HL-60/S4 treated with phorbol 12-myristate 13-acetate at 8.2 ng/mL for 4 days and 3 days (cell line): Measurements from ENCODE around the gene COL5A2.

ENCODE experiments used
- in situ Hi-C: fragments of 300-500 bp; cut with MboI; formaldehyde crosslinking; loops from 2 replicates; pipeline ENCODE4 v1.15.0; 2022; ENCODE audit warnings: low sequenced_read_pairs

The COL5A2 gene

GRCh38 chr2:189008555-189009262, 170.9 kb downstream of the COL5A2 start:
- in situ Hi-C loops: no loop called here

- in situ Hi-C loops: no loop called here
Measured at GRCh38 chr2:189002079-189002478, 177.5 kb downstream of the COL5A2 start.

GRCh38 chr2:189000221-189000620, 179.3 kb downstream of the COL5A2 start:
- in situ Hi-C loops: no loop called here

GRCh38 chr2:188997263-188997662, 182.3 kb downstream of the COL5A2 start:
- in situ Hi-C loops: no loop called here

GRCh38 chr2:188993247-188993646, 186.3 kb downstream of the COL5A2 start:
- in situ Hi-C loops: no loop called here

- in situ Hi-C loops: no loop called here
Measured at GRCh38 chr2:188986839-188987238, 192.7 kb downstream of the COL5A2 start.

- in situ Hi-C loops: no loop called here
Measured at GRCh38 chr2:188984680-188985079, 194.9 kb downstream of the COL5A2 start.

GRCh38 chr2:188984065-188984491, 195.5 kb downstream of the COL5A2 start:
- in situ Hi-C loops: no loop called here

GRCh38 chr2:188983427-188984064, 196.0 kb downstream of the COL5A2 start:
- in situ Hi-C loops: no loop called here
